Myocyte (in vitro differentiated cells): ENCODE data around the gene YWHAH. TPM values are rescaled to one million over a fixed set of nuclear protein-coding genes. Genes with fewer than 3 reads are reported as not detected.

Experiments used
- DNase-seq: peaks from one replicate; pipeline ENCODE4 v3.0.0-alpha.2; 2012; ENCODE audit warnings: low read depth
- total RNA-seq: library from RNA; depleted of rRNA; stranded (reverse); fragments of >200 nt; gene quantifications from 2 replicates; pipeline ENCODE4 v1.2.3, GENCODE V29; 2014

YWHAH gene
- total RNA-seq, 1 donor from 2014 or later: 56.4 TPM

- DNase-seq: no peak
These were observed 3.7 kb downstream of the YWHAH start for GRCh38 chr22:31948002-31948401.

- peak; percentile 31 for DNase-seq
These were observed 5.9 kb downstream of the YWHAH start for GRCh38 chr22:31950226-31950625.

GRCh38 chr22:31951194-31952093 lies 7.1 kb downstream of the YWHAH start:
- DNase-seq: no peak

GRCh38 chr22:31952094-31952401 lies 7.7 kb downstream of the YWHAH start:
- DNase-seq: peak; percentile 9

GRCh38 chr22:31952472-31952871 lies 8.1 kb downstream of the YWHAH start:
- peak; percentile 33 for DNase-seq

- DNase-seq: no peak
These were observed 8.9 kb downstream of the YWHAH start for GRCh38 chr22:31953261-31953660.

GRCh38 chr22:31954535-31955523 lies 10.5 kb downstream of the YWHAH start:
- no peak for DNase-seq

- no peak for DNase-seq
These were observed 12.0 kb downstream of the YWHAH start for GRCh38 chr22:31956360-31956759.

- no peak for DNase-seq
These were observed 13.7 kb downstream of the YWHAH start for GRCh38 chr22:31957970-31958594.

GRCh38 chr22:31958625-31959239 lies 14.4 kb downstream of the YWHAH start:
- DNase-seq: no peak

- no peak for DNase-seq
These were observed 16.4 kb downstream of the YWHAH start for GRCh38 chr22:31960767-31961166.

- no peak for DNase-seq
These were observed 18.2 kb downstream of the YWHAH start for GRCh38 chr22:31962387-31963125.

GRCh38 chr22:31968022-31968421 lies 23.7 kb downstream of the YWHAH start:
- no peak for DNase-seq

GRCh38 chr22:31969789-31970489 lies 25.6 kb downstream of the YWHAH start:
- peak; percentile 40 for DNase-seq

GRCh38 chr22:31970490-31971444 lies 26.4 kb downstream of the YWHAH start:
- peak; percentile 76 for DNase-seq

- DNase-seq: no peak
These were observed 27.8 kb downstream of the YWHAH start for GRCh38 chr22:31972180-31972579.

GRCh38 chr22:31973739-31974138 lies 29.4 kb downstream of the YWHAH start:
- no peak for DNase-seq

GRCh38 chr22:31977141-31977841 lies 33.0 kb downstream of the YWHAH start:
- DNase-seq: peak; percentile 70
